ENCODE measurements around the gene PFKFB3. TPM values are rescaled to one million over a fixed set of nuclear protein-coding genes. Genes with fewer than 3 reads are reported as not detected.
"Not testable (repeated sequence)": the region's sequence is repeated elsewhere in the genome, so short reads cannot be mapped to it uniquely, and the experiment has no call there.

PFKFB3 gene
- total RNA-seq, 1 experiment from 2014 or later: 23.4 TPM

GRCh38 chr10:6272126-6272525, 69.4 kb downstream of the PFKFB3 start:
- no peak for DNase-seq (ENCODE audit: low read depth)

DNA sequence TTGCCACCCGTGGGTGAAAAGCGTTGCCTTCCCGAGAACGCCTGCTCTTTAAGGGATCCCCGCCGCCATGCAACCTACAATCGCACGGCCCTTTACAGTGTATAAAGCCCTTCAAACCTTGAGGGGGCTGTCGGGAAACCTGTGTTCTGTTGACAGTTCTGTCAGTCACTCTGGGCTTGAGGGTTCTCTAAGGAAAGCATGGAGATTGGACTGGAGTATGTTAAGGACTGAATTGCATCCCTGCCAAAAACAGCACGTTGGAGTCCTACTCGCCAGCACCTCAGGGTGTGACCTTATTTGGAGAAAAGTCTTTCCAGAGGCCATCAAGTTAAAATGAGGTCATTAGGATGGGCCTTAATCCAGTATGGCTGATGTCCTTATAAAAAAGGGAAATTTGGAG, 70.6 kb downstream of the PFKFB3 start:
- DNase-seq (ENCODE audit: low read depth): peak; percentile 34

GRCh38 chr10:6274040-6274439, 71.3 kb downstream of the PFKFB3 start:
- no peak for DNase-seq (ENCODE audit: low read depth)

- no peak for DNase-seq (ENCODE audit: low read depth)
These were observed 71.8 kb downstream of the PFKFB3 start for GRCh38 chr10:6274484-6274883.

DNA sequence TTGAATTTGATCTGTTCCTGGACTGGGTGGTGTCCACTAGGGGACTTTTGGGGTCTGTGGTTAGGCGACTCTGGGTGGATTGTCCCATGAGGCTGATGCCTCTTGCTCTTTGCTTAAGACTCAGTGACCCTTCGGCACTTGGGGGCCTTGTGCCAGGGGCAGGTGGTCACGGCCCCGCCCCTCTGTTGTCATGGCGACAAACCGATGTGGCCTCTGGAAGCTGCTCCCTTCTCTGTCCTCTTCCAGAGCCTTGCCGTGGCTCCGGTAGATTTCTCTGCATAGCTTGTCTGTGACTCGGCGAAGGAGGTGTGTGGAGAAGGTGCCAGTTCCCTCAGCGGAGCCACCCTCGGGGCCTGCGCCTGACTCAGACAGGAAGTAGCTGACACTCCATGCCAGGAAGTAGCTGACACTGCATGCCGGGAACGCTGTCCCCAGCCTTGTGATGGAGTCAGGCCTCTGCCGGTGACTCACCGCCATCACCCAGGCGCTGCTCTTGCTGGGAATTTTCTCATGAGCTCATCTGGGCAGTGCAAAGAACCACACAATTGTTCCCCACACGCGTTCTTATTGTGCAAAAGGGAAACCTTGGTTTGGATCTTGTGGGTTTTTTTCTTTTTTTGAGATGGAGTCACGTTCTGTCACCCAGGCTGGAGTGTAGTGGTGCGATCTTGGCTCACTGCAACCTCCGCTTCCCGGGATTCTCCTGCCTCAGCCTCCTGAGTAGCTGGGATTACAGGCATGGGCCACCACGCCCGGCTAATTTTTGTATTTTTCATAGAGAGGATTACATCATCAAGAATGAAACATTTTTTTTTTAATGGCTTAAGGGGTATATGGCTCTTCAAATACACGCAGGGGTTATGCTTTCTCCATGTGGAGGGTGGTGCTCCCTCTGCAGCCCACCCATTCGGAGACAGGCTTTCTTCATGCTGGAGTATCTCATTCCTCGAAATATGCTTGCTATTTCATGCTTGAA, 72.6 kb downstream of the PFKFB3 start:
- peak; percentile 97 for DNase-seq (ENCODE audit: low read depth)

DNA sequence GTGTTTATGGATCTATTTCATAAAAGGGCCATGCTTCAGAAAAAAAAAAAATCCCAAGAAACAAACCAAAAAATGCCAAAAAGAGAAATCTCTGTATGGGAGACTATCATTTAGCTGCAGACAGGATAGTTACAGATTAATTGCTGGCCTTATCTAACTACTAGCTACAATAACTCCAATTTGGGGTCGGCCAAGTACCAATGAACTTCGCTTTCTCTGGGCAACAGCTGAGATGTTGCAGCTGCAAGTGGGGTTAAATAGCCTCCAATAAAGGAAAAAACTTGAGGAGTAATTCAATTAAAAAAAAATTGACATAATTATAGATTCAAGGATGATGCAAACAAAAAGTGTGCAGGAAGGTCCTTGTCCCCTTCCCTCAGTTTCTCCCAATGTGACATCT, 73.6 kb downstream of the PFKFB3 start:
- no peak for DNase-seq (ENCODE audit: low read depth)

DNA sequence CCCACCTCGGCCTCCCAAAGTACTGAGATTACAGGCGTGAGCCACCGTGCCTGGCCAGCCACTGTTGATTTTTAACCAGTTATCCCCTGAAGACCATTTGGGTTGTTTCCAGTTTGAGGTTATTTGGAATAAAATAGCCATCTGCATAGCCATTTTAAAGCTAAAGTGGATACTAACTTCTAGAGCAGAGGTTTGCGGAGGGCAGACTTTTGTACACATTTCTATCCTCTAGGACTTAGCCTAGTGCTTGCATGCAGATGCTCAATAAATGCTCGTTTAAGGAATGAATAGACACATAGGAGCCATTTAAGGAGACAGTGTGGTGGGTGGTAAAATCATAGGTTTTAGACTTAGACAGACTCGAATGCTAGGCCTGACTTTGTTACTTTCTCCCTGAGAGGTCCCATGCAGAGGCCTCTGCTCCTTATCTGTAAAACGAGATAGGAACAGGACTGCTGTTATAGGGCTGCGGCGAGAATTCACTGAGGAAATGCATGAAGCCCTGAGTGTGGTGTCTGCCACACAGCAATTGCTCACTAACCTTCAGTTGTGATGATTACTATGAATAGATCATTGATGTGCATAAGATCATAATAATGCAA, 75.9 kb downstream of the PFKFB3 start:
- DNase-seq (ENCODE audit: low read depth): no peak

DNA sequence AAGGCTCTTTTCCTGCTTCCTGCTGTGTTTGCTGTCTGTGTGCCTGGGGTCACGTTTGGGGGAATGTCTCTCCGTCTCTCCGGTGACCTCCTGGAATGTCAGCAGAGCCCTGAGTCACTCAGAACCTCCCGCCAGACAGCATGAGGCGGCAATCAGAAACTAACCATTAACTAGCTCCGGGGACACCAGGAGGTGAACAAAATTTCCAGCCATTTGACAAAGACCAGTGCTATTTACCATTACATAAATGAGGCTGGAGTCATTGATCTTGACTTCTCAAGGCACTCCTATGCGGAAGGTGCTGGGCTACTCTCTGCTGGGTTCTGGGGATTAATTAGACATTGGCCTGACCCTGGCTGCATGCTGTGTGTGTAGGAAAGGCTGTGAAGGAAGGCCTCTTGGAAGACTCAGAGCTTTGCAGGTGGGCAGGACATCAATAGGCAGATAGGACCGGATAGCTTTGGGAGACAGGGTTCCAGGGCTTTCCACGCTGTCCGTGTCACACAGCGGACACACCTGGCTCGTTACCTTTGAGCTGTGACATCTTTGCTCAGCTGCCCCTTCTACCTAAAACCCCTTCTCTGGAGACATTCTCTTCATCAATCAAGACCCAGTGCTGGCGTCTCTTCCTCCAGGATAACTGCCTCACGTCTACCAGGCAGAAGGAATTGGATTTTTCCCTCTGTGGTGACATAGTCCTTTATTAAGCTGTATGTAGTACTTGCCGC, 77.0 kb downstream of the PFKFB3 start:
- DNase-seq (ENCODE audit: low read depth): peak; percentile 84

- DNase-seq (ENCODE audit: low read depth): no peak
These were observed 77.6 kb downstream of the PFKFB3 start for GRCh38 chr10:6280291-6280690.

GRCh38 chr10:6282454-6282958, 79.8 kb downstream of the PFKFB3 start:
- DNase-seq (ENCODE audit: low read depth): no peak

DNA sequence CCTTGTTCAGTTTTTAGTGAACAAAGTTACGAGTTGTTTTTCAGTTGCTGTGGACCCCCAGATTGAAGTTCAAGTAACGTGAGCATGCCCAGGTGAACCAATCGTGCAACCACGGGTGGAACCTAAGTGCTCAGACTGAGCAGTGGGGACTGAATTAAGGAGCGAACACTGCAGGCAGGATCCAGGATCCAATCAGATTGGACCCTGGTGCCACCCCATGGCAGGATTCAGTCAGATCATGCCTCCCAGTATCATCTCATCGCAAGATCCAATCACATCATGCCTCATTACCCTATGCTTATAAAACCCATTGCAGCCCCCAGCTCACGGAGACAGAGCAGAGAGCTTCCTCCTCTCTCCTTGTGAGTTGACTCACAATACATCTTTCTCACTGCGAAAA, 80.9 kb downstream of the PFKFB3 start:
- DNase-seq (ENCODE audit: low read depth): no peak

DNA sequence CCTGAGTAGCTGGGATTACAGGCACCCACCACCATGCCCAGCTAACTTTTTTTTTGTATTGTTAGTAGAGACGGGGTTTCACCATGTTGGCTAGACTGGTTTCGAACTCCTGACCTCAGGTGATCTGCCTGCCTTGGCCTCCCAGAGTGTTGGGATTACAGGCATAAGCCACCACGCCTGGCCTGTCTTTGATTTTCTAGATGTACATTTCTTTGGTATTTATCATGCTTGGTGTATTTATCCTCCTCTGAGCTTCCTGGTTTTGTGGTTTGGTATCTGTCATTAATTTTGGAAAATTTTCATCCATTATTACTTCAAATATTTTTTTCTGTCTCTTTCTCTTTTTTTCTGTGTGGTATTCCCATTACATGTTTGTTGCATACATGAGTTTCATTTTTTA, 87.9 kb downstream of the PFKFB3 start:
- peak; percentile 28 for DNase-seq (ENCODE audit: low read depth)

GRCh38 chr10:6292741-6293151, 90.0 kb downstream of the PFKFB3 start:
- DNase-seq (ENCODE audit: low read depth): peak; percentile 33

- DNase-seq (ENCODE audit: low read depth): not testable (repeated sequence)
These were observed 93.7 kb downstream of the PFKFB3 start for GRCh38 chr10:6296425-6296824.

- no peak for DNase-seq (ENCODE audit: low read depth)
These were observed 94.1 kb downstream of the PFKFB3 start for GRCh38 chr10:6296828-6297251.

- DNase-seq (ENCODE audit: low read depth): no peak
These were observed 94.8 kb downstream of the PFKFB3 start for GRCh38 chr10:6297522-6297921.

GRCh38 chr10:6297951-6298381, 95.2 kb downstream of the PFKFB3 start:
- DNase-seq (ENCODE audit: low read depth): no peak

- DNase-seq (ENCODE audit: low read depth): no peak
These were observed 95.7 kb downstream of the PFKFB3 start for GRCh38 chr10:6298428-6298827.

DNA sequence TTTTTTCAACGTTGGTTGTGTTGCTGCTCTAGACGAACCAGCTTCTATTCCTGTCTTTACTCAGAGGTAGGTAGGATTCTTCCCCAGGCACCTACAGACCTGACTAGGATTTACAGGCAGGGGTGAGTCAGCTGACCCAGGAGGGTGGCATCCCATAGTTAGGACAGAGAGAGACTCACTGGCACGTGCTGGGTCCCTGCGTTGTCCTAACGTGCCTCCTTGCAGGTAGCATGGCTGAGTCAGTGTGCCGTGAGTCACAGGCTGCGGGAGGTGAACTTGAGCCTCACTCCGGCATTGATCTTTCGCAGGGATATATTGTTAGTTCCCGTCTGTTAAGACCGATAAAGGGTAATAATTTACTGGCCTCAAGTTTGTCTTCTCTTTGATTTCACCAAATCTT, 96.5 kb downstream of the PFKFB3 start:
- peak; percentile 85 for DNase-seq (ENCODE audit: low read depth)

- DNase-seq (ENCODE audit: low read depth): no peak
These were observed 97.0 kb downstream of the PFKFB3 start for GRCh38 chr10:6299743-6300105.

GRCh38 chr10:6300106-6300783, 97.5 kb downstream of the PFKFB3 start:
- peak; percentile 67 for DNase-seq (ENCODE audit: low read depth)

Data from M059J (cell line).